ENCODE measurements around the gene VOPP1.

The VOPP1 gene

GRCh38 chr7:55568613-55569268 is 3.6 kb downstream of the VOPP1 start:
- Histone ChIP-seq H3K4me1 (ENCODE audit: control insufficient read depth, insufficient read depth, low read length, unreplicated experiment) (peaks cover 30% of the 10 kb centered on the region), H2AFZ (ENCODE audit: low read length, unreplicated experiment) (no peak overlapping the region), H3K27ac (ENCODE audit: low read depth, low read length) (no peak overlapping the region), H3K79me2 (ENCODE audit: control insufficient read depth, insufficient read depth, low read length, unreplicated experiment) (peaks cover 73% of the 10 kb centered on the region), H3K36me3 (ENCODE audit: insufficient read depth, low read length) (no peaks in the 10 kb centered on the region), H3K27me3 (ENCODE audit: insufficient read depth, low read length) (no peaks in the 10 kb centered on the region), H3K4me3 (ENCODE audit: low read depth, low read length) (no peak overlapping the region)

DNA sequence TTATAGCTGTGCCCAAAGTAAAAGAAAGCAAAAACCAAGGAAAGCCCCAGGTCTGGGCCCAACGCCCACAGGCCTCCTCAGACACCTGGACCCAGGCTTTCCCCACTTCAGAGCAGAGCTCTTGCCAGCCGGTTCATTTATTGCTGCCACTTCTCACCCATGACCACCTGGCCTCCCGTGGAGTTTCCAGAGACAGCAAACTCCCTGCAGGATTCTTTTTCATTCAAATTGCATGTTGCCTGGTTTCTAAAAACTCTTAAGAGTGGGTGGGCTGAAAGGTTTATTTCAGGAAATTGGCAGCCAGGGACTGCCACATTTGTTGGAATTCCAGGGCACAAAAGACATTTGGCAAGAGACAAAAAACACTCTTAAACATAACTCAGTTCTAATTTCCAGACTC is 4.7 kb downstream of the VOPP1 start:
- no peak overlapping the region for H2AFZ ChIP-seq (ENCODE audit: low read length, unreplicated experiment)
- no peak overlapping the region for H3K27ac ChIP-seq (ENCODE audit: low read depth, low read length)
- H3K4me1 ChIP-seq (ENCODE audit: control insufficient read depth, insufficient read depth, low read length, unreplicated experiment), result peaks cover 21% of the 10 kb centered on the region
- H3K36me3 ChIP-seq (ENCODE audit: insufficient read depth, low read length), result no peaks in the 10 kb centered on the region
- no peak overlapping the region for H3K4me3 ChIP-seq (ENCODE audit: low read depth, low read length)
- peaks cover 84% of the 10 kb centered on the region for H3K79me2 ChIP-seq (ENCODE audit: control insufficient read depth, insufficient read depth, low read length, unreplicated experiment)
- no peaks in the 10 kb centered on the region for H3K27me3 ChIP-seq (ENCODE audit: insufficient read depth, low read length)

DNA sequence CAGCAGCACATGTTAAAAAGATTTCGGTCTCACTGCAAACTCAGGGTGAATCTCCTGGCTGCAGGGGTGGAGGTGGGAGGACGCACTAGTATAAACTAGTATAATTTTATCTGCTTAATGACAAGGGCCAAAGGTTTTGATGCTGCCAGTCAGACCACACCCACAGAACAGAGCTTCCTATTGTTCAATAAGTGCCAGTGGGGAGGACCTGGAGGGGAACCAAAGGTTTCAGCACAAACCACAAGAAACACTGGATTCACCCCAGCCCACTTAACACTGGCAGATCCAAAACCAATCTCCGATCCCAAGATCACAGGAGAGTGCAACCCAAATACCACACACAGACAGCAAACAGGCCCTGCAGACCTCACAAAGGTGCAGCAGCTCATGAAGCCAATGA is 6.6 kb downstream of the VOPP1 start:
- Histone ChIP-seq H3K4me1 (ENCODE audit: control insufficient read depth, insufficient read depth, low read length, unreplicated experiment) (peaks cover 20% of the 10 kb centered on the region), H3K36me3 (ENCODE audit: insufficient read depth, low read length) (no peaks in the 10 kb centered on the region), H3K27me3 (ENCODE audit: insufficient read depth, low read length) (no peaks in the 10 kb centered on the region), H3K79me2 (ENCODE audit: control insufficient read depth, insufficient read depth, low read length, unreplicated experiment) (peaks cover 94% of the 10 kb centered on the region), H3K4me3 (ENCODE audit: low read depth, low read length) (no peak overlapping the region), H2AFZ (ENCODE audit: low read length, unreplicated experiment) (no peak overlapping the region), H3K27ac (ENCODE audit: low read depth, low read length) (no peak overlapping the region)

- no peaks in the 10 kb centered on the region for H3K27me3 ChIP-seq (ENCODE audit: insufficient read depth, low read length)
- no peak overlapping the region for H2AFZ ChIP-seq (ENCODE audit: low read length, unreplicated experiment)
- peaks cover 92% of the 10 kb centered on the region for H3K79me2 ChIP-seq (ENCODE audit: control insufficient read depth, insufficient read depth, low read length, unreplicated experiment)
- no peaks in the 10 kb centered on the region for H3K36me3 ChIP-seq (ENCODE audit: insufficient read depth, low read length)
- peaks cover under 1% of the 10 kb centered on the region for H3K4me1 ChIP-seq (ENCODE audit: control insufficient read depth, insufficient read depth, low read length, unreplicated experiment)
- no peak overlapping the region for H3K27ac ChIP-seq (ENCODE audit: low read depth, low read length)
- no peak overlapping the region for H3K4me3 ChIP-seq (ENCODE audit: low read depth, low read length)
These were observed 8.5 kb downstream of the VOPP1 start for GRCh38 chr7:55563596-55564325.

DNA sequence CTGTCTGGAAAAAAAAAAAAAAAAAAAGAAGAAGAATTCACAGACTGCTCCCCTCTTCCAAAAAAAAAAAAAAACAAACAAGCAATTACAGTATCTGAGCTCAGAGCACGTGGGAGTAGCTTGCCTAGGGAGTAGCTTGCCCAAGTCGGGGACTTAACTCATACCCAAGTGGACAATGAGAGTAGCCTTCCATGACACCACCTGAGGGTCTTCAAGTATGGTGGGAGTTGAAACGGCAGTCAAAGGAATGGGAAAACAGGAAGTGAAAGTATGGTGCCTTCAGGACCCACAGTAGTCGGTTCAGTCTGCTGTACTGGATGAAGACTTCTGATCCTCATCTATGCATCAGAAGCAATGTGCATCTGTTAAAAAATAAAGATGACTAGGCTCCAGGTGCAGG is 10.6 kb downstream of the VOPP1 start:
- H3K79me2 ChIP-seq (ENCODE audit: control insufficient read depth, insufficient read depth, low read length, unreplicated experiment), result peaks cover 91% of the 10 kb centered on the region
- H3K4me1 ChIP-seq (ENCODE audit: control insufficient read depth, insufficient read depth, low read length, unreplicated experiment), result no peaks in the 10 kb centered on the region
- H2AFZ ChIP-seq (ENCODE audit: low read length, unreplicated experiment), result no peak overlapping the region
- no peak overlapping the region for H3K4me3 ChIP-seq (ENCODE audit: low read depth, low read length)
- H3K27me3 ChIP-seq (ENCODE audit: insufficient read depth, low read length), result no peaks in the 10 kb centered on the region
- H3K27ac ChIP-seq (ENCODE audit: low read depth, low read length), result no peak overlapping the region
- no peaks in the 10 kb centered on the region for H3K36me3 ChIP-seq (ENCODE audit: insufficient read depth, low read length)

DNA sequence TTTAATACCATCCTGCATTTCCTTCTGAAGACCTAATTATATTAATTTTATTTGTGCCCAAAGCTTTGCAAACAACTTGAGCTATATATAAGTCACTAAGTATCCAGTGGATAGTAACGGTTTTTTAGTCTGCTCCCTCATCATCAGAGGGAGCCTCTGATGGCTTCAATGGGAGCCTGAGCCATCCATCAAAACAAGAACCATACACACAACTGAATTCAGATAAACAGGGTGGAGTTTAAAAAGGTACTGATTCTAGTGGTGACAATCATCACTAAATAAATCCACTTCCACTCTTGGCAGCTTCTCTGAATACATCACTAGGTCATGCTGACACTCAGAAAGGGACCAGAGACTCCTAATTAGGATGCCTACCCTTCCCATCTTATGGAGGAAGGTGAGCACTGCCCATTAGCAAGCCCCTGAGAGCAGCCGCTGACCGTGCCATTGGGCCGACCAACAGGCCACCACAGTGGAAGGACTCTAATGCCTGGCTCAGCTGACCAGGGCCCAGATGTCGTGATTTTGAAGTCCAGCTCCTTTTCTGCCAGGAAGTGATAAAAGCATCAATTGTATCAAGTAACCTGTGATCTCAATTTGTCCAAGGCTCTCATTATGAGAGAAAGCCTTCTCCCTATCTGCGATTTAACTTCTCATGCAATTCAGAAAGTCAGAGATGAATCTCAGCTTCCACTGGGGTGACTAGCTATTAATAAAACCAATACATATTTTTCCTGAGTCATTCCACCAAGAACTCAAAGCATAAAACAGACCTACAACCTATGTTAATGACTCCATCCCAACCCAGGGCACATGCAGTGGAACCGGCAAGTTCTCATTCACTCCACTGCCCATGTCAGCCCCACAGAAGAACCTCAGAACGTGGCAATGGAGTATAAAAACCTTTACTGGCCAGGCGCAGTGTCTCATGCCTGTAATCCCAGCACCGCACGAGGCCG is 13.1 kb downstream of the VOPP1 start:
- H3K4me3 ChIP-seq (ENCODE audit: low read depth, low read length), result no peak overlapping the region
- no peak overlapping the region for H3K27ac ChIP-seq (ENCODE audit: low read depth, low read length)
- no peaks in the 10 kb centered on the region for H3K4me1 ChIP-seq (ENCODE audit: control insufficient read depth, insufficient read depth, low read length, unreplicated experiment)
- no peaks in the 10 kb centered on the region for H3K36me3 ChIP-seq (ENCODE audit: insufficient read depth, low read length)
- H3K79me2 ChIP-seq (ENCODE audit: control insufficient read depth, insufficient read depth, low read length, unreplicated experiment), result peaks cover 84% of the 10 kb centered on the region
- no peak overlapping the region for H2AFZ ChIP-seq (ENCODE audit: low read length, unreplicated experiment)
- H3K27me3 ChIP-seq (ENCODE audit: insufficient read depth, low read length), result no peaks in the 10 kb centered on the region

- Histone ChIP-seq H3K27me3 (ENCODE audit: insufficient read depth, low read length) (no peaks in the 10 kb centered on the region), H3K79me2 (ENCODE audit: control insufficient read depth, insufficient read depth, low read length, unreplicated experiment) (peaks cover 74% of the 10 kb centered on the region), H3K27ac (ENCODE audit: low read depth, low read length) (no peak overlapping the region), H2AFZ (ENCODE audit: low read length, unreplicated experiment) (no peak overlapping the region), H3K36me3 (ENCODE audit: insufficient read depth, low read length) (no peaks in the 10 kb centered on the region), H3K4me1 (ENCODE audit: control insufficient read depth, insufficient read depth, low read length, unreplicated experiment) (no peaks in the 10 kb centered on the region), H3K4me3 (ENCODE audit: low read depth, low read length) (no peak overlapping the region)
These were observed 14.6 kb downstream of the VOPP1 start for GRCh38 chr7:55557666-55558188.

- peaks cover 71% of the 10 kb centered on the region for H3K79me2 ChIP-seq (ENCODE audit: control insufficient read depth, insufficient read depth, low read length, unreplicated experiment)
- H3K27ac ChIP-seq (ENCODE audit: low read depth, low read length), result no peak overlapping the region
- H3K4me3 ChIP-seq (ENCODE audit: low read depth, low read length), result no peak overlapping the region
- H3K36me3 ChIP-seq (ENCODE audit: insufficient read depth, low read length), result no peaks in the 10 kb centered on the region
- no peaks in the 10 kb centered on the region for H3K27me3 ChIP-seq (ENCODE audit: insufficient read depth, low read length)
- no peaks in the 10 kb centered on the region for H3K4me1 ChIP-seq (ENCODE audit: control insufficient read depth, insufficient read depth, low read length, unreplicated experiment)
- H2AFZ ChIP-seq (ENCODE audit: low read length, unreplicated experiment), result no peak overlapping the region
These were observed 15.8 kb downstream of the VOPP1 start for GRCh38 chr7:55556492-55556891.

DNA sequence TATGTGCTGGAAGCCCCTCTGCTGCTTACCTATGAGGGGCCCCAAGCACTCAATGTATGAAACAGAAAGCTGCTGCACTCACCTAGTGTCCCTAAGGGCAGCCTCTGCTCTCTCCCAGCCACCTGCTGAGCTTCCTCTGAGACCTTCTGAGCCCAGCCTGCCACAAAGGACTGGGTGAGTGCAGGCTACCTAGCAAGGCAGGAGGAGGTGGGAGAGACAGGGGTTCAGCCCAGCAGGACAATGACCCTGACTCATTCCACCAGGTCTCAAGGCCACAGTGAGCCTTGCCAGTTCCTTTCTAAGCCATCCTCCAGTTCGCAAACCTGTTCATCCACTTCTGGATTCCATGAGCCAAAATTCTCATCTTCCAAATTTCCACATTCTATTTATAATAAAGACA is 16.3 kb downstream of the VOPP1 start:
- Histone ChIP-seq H3K27ac (ENCODE audit: low read depth, low read length) (no peak overlapping the region), H3K79me2 (ENCODE audit: control insufficient read depth, insufficient read depth, low read length, unreplicated experiment) (peaks cover 72% of the 10 kb centered on the region), H3K4me3 (ENCODE audit: low read depth, low read length) (no peak overlapping the region), H3K4me1 (ENCODE audit: control insufficient read depth, insufficient read depth, low read length, unreplicated experiment) (no peaks in the 10 kb centered on the region), H2AFZ (ENCODE audit: low read length, unreplicated experiment) (no peak overlapping the region), H3K36me3 (ENCODE audit: insufficient read depth, low read length) (no peaks in the 10 kb centered on the region), H3K27me3 (ENCODE audit: insufficient read depth, low read length) (no peaks in the 10 kb centered on the region)

DNA sequence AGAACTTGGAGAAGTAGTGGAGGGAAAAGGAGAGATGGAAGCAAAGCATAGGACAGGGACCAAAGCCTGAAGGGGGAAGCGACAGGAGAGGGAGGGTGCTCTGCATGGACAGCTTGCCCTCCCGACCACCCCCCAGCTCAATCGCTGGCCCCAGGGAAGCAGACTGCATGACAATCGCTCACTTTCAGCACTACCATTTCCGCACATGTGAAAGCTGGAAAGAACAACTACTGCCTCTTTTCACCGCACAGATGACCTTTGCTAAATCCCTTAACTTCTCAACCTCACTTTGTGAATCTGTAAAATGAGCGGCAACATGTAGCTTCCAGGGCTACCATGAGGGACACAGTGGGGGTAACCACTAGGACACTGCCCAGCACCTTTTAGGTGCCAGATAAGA is 17.1 kb downstream of the VOPP1 start:
- H3K27me3 ChIP-seq (ENCODE audit: insufficient read depth, low read length), result no peaks in the 10 kb centered on the region
- H3K4me1 ChIP-seq (ENCODE audit: control insufficient read depth, insufficient read depth, low read length, unreplicated experiment), result no peaks in the 10 kb centered on the region

More for the DNA sequence above, 17.1 kb downstream of the VOPP1 start:
- H3K4me3 ChIP-seq (ENCODE audit: low read depth, low read length), result no peak overlapping the region
- H3K36me3 ChIP-seq (ENCODE audit: insufficient read depth, low read length), result no peaks in the 10 kb centered on the region
- no peak overlapping the region for H2AFZ ChIP-seq (ENCODE audit: low read length, unreplicated experiment)
- H3K27ac ChIP-seq (ENCODE audit: low read depth, low read length), result no peak overlapping the region
- peaks cover 71% of the 10 kb centered on the region for H3K79me2 ChIP-seq (ENCODE audit: control insufficient read depth, insufficient read depth, low read length, unreplicated experiment)
